Omental fat pad (tissue), 4 donors: ENCODE measurements around the gene BLOC1S6. TPM values are rescaled to one million over a fixed set of nuclear protein-coding genes. Genes with fewer than 3 reads are reported as not detected.

Source experiments
- ATAC-seq: fragments of 150-250 bp; one replicate; pipeline ENCODE4 v1.9.1; 2016; ENCODE audit warnings: mild to moderate bottlenecking, moderate library complexity; ENCODE audit not compliant: low FRiP score
- DNase-seq: peaks from one replicate; pipeline ENCODE4 v3.0.0-alpha.2; 2019; ENCODE audit warnings: low spot score
- CTCF ChIP-seq, 3 donors: fragments of 450-650 bp; IDR thresholded peaks; one replicate each; pipeline ENCODE4 v1.5.1; 2016 to 2017; ENCODE audit warnings: antibody characterized with exemption in 3 of 3, mild to moderate bottlenecking in 3 of 3, moderate library complexity in 2 of 3
- small RNA-seq: library from RNA; depleted of rRNA; stranded (forward); fragments of <200 nt; gene quantifications from one replicate; pipeline ENCODE3, GENCODE V24; 2016
- total RNA-seq, 4 donors: library from RNA; depleted of rRNA; stranded (reverse); fragments of >200 nt; gene quantifications; one replicate each; pipeline ENCODE4 v1.1.0, GENCODE V29; 2016

Gene BLOC1S6
- total RNA-seq, 4 donors from 2014 or later = 68.1 to 95.9 (median 82.5) TPM

DNA sequence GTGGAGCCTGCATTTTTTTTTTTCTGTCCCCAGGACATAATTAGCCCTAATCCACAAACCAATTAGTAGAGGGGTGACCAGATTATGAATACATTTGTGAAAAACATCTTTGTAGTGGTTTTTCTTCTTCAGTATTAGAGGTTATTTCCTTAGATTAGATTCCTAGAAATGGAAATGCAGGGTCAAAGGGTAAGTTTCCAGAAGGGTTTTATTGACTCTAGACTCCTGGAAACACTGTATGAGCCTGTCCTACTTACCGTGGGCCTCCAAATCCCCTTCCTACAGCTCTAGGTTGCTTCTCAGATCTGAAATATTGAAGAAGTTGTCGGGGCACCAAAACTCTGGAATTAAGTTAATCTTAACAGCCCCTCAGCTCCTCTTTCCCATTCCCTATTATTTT, 70.1 kb downstream of the BLOC1S6 start:
- no peak for ATAC-seq
- no peak for TF ChIP-seq CTCF (IDR thresholded peaks at IDR 0.05)
- DNase-seq = no peak

DNA sequence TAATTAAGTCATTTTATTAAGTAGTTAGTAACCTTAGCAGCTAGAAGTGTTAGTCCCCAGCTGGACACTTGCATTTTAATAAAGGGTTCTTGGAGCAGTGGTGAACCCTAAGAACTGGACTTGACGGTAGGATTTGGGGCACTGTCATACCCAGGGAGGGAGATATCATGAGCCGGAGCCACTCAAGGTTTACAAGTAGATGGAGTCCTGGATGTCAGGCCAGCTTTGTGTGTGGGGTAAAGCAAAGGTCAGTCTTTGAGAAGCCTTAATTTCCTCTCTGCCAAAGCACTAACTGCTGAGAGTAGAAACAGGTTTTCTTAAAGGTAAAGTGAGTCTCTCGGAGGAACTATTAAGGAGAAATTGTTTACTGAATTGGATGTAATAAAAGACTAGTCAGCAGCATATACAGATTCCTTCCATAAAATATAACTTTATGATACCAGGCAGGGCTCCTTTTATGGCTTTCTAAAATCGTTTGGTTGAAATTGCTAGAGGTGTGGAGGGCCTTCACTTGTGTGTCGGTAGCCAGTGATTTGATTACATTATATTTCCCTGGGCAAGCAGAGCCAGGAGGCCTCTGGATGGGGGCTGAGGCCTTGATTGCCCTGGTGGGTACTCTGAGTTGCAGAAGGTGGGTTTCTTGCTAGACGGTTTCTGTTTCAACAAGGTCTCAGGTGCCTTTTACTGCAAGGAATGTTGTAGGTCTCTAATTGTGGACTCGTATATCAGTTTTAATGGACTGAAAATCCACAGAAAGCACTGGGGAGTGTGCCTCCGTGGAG, 70.8 kb downstream of the BLOC1S6 start:
- TF ChIP-seq CTCF (IDR thresholded peaks at IDR 0.05) = no peak
- DNase-seq (no peak), ATAC-seq (no peak)

Small RNAs within 50 kb of the gene (small RNA-seq; reads per million reads assigned to genes)
- not detected for gene DPPA5P2
- gene RF00019 = not detected

Other genes with a start within 250 kb of the BLOC1S6 start
- gene GATM, start 208.8 kb upstream of the BLOC1S6 start, total RNA-seq = 10 to 100 TPM in 2 of 4 donors, 1 to 10 TPM in 2; 9.7 to 15.1 (median 12.3) TPM
- 10 to 100 TPM in 1 of 4 donors, 1 to 10 TPM in 3; 7.0 to 12.6 (median 8.5) TPM for gene SLC30A4, start 64.6 kb upstream of the BLOC1S6 start, total RNA-seq
- 10 to 100 TPM; 67.0 to 90.3 (median 84.1) TPM for gene SQOR, start 47.6 kb downstream of the BLOC1S6 start, total RNA-seq